GM19455 (cell line): Measurements from ENCODE around the gene EXPH5.
"Not testable (repeated sequence)": the region's sequence is repeated elsewhere in the genome, so short reads cannot be mapped to it uniquely, and the experiment has no call there.

Source experiments
- ATAC-seq: cut with Tn5 transposase; IDR thresholded peaks from one replicate; pipeline ENCODE4 v1.9.1; 2021; ENCODE audit not compliant: unreplicated experiment

EXPH5 gene, protein sequence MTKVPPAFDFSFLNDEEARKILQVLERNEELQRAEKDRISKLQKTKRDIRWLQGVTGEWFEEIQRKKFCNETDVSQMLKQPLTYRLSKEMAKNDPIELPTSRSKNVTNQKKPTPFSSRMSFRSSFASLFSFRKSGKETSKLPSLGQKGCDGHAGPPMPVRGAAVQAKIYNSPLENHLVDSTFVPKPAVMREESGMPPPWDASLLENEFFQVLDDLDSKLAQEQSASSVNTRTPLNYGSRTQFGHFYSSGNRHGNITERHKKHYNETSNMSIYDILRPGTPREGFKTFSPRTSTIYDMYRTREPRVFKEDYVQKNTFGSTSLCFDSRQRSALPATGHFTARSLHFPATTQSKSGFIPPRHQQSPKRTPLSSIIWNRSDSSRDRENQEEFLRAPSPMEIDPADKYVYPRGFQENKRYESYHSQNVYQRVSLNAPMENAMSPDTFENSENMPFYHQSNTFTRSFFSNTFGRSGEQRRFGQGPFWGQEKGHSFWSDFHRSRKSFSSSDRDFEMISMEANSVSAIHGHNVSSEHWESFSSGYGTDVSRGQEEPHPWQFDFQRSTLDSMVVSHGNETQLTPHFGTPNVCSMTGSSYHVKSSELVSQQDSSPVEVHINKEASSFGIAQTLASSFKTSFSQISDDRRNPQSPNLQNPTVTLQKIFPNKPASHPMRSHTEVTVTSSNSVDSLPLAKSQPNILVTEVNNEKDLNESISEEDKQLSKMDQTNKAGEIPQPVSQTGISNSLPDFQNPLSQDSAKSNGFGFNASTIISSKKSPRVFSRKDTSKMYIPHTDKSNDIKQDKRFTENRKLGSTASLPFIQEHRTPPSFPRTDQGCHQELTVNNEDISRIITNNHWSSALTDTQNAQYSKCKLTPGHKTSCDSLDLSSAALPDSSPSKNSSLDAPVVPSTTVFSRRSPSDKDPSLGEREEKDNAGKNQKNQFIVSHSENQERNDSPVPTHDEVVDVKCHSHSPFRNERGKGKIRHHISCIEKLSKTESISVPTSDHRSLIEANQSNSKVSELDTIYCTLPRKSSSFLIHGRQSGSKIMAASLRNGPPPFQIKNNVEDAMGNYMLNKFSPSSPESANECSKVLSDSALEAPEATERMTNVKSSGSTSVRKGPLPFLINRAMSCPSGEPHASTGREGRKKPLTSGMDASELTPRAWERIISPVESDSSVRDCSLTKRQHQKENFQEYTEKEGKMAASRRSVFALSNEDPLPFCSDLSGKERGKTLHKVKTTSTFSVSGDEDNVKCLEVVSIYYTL (N-terminal part only)

DNA sequence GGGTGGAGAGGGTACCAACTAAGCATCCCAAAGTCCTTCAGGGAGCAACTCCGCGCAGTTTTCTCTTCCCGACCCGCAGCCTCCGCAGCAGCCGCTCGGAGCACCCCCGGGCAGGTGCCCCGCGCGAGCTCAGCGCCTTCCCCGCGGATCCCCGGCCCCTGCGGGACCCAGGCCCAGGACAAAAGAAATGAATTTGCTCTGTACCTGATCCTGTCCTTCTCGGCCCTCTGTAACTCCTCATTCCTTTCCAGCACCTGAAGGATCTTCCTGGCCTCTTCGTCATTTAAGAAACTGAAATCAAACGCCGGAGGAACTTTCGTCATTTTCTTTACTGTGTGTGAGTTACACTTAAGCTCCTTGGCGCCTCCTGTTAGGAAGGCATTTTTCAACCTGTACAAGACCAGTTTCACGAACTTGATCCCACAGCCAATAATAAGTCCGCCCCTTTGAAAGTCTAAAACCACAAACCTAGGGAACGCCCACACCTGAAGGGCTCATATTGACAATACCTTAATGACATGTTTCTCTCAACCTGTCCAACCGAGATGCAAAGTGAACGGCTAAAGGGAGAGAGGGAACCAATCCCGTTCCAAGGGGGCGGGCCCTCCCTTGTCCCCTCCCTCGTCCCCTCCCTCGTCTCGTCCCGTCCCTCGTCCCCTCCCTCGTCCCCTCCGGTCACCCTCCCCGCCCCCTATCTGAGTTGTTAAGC lies at the start of gene EXPH5:
Gene EXPH5, minus strand, starts transcription at position 555 of the 709 bp plus-strand sequence. Its CDS starts 232 bp downstream, at position 323.
- ATAC-seq = peak; percentile 90

DNA sequence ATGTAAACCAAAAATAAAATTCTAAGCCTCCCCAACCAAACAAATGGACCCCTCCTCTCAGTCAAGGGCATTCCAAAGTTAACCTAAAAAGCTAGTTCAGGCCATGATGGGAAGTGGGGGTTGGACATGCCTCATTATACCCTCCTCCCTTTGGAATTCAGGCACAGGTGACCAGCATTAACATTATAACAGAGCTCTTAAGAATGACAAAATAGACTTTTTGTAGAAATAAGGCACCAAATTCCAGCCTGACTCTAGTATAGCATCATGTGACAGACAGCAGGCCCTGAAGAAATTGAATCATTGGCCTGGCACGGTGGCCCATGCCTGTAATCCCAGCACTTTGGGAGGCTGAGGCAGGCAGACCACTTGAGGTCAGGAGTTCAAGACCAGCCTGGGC lies 48.2 kb upstream of the EXPH5 start:
- not testable (repeated sequence) for ATAC-seq

- no peak for ATAC-seq
Observed at GRCh38 chr11:108639146-108639545, 45.6 kb upstream of the EXPH5 start.

- no peak for ATAC-seq
Observed at GRCh38 chr11:108636222-108636621, 42.7 kb upstream of the EXPH5 start.

GRCh38 chr11:108635106-108635505 lies 41.5 kb upstream of the EXPH5 start:
- ATAC-seq = no peak

DNA sequence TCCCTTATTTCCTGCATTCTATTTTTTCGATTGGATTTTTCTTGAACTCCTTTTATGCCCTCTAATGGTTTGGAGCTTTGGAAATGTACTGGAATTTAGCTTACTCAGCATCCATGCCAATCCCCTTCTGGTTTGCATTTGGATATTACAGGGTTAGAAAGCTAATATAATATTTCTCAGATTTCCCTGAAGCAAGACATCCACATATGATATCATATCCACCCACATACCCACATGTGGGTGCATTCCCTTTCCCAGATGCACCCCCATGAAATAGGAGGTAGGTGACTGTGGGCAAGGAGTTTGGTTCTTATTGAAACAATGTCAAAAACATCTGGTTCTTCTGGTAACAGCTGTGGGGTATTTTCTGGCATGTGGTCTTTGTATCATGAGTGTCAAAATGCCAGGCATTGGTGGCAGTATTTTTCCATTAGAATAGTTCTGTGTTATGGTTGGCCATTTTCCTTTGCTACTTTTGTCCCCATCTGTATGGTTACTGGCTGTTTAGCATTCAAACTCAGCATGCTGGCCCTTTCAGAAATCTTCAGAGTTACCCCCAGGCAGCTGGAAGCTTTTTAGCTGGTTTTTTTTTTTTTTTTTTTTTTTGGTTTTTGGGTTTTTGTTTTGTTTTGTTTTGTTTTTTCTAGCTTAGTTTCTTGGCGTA lies 38.6 kb upstream of the EXPH5 start:
- ATAC-seq = no peak

DNA sequence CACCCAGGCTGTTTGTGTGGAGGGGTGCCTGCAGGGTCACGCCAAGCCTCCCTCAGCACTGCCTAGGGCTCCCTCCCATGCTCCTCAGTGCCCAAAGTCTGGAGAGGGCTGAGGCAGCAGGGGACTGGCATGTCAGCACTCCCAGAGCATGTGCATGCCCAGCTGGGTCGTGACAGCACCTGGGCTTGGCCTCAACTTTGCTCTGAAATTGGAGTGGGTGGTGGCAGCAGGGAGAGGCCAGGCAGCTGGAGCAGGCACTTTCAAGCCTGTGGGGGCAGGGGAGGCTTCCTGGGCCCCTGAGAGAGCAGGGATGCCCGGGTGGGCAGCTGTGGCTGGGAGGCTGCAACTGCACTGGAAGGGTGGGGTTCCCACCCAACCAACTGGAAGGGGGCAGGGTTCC lies 35.7 kb upstream of the EXPH5 start:
- no peak for ATAC-seq

GRCh38 chr11:108628812-108629211 lies 35.2 kb upstream of the EXPH5 start:
- no peak for ATAC-seq

DNA sequence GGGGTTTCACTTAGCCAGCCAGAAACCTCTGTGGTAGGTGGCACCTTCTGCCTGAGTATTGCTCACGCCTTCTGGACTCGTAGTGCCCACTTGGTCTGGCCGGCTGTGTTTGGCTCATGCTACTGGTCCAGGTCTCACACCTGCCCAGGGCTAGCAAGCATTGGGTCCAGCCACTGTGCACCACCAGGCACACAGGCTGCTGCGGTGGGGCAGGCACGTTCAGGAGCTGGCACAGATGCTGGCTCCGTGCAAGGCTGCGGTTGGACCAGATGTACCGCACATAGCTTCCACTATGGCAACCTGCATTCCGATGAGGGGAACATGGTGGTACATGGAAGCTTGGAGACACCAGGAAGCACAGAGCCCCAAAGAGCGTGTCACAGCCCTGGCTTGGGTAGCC lies 34.8 kb upstream of the EXPH5 start:
- ATAC-seq = no peak

- no peak for ATAC-seq
Observed at GRCh38 chr11:108624196-108624925, 30.8 kb upstream of the EXPH5 start.

GRCh38 chr11:108622341-108622740 lies 28.8 kb upstream of the EXPH5 start:
- no peak for ATAC-seq

- ATAC-seq = peak; percentile 85
Observed at GRCh38 chr11:108620958-108621772, 27.6 kb upstream of the EXPH5 start.

- no peak for ATAC-seq
Observed at GRCh38 chr11:108618529-108618928, 25.0 kb upstream of the EXPH5 start.

- ATAC-seq = no peak
Observed at GRCh38 chr11:108617055-108617454, 23.5 kb upstream of the EXPH5 start.

DNA sequence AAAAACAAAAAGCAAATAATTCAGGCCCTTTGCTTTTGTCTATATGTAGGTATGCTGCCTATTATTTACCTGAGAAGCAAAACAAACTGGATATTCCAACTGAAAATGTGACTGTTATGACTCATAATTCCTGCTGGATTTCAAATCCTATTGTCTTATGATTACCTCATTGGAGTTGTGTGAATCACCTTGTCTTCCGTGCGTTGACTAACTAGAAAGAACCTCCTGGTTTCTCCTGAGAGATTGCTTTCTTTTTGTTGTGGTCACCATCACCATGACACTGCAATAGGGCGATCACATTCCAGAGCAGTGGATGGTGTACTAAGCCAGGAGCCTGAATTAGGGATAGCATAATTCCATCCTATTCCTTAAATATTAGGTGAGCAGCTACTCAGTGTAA lies 23.0 kb upstream of the EXPH5 start:
- ATAC-seq = no peak

- no peak for ATAC-seq
Observed at GRCh38 chr11:108614086-108614485, 20.5 kb upstream of the EXPH5 start.

DNA sequence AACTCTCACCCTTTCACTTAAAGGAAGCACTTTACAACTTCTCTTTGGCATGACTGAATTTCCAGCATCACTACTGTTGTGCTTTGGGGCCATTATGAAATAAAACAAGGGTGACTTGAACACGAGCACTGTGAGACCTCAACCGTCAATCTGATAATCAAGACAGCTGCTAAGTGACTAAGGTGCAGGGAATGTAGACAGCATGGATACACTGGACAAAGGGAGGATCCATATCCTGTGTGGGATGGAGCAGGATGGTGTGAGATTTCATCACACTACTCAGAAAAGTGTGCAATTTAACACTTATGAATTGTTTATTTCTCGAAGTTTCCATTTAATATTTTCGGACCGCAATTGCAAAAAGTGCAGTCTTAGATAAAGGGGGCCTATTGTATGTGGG lies 16.1 kb upstream of the EXPH5 start:
- no peak for ATAC-seq

DNA sequence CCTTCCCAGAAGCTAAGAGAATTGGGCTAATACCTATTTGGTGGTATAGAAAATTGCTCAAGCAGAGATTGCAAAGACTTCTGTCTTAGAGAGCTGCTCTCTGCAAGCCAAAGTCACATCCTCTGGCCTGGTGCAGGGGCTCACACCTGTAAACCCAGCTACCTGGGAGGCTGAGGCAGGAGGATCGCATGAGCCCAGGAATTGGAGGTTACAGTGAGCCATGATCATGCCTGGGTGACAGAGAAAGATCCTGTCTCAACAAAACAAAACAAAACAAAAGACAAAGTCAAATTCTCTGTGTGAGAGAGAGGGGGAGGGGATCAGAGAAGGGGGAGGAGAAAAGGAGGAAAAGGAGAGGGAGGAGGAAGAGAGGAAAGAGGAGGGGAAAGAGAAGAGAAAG lies 15.0 kb upstream of the EXPH5 start:
- no peak for ATAC-seq
